SK-N-SH treated with all-trans-retinoic acid at 6 μM for 48 hours (cell line): Measurements from ENCODE around the gene LSAMP.

Source experiments
- ARNTL ChIP-seq: fragments of 450-650 bp; formaldehyde crosslinking; IDR thresholded peaks from 2 replicates; pipeline ENCODE4 v1.5.0; 2020; ENCODE audit warnings: low read depth, mild to moderate bottlenecking, moderate library complexity, borderline replicate concordance
- CREB5 ChIP-seq: fragments of 250-450 bp; sonication (Bioruptor Pico); IDR thresholded peaks from 2 replicates; pipeline ENCODE4 v1.5.1; 2020; ENCODE audit warnings: low read depth, mild to moderate bottlenecking, moderate library complexity
- CSRNP3 ChIP-seq: fragments of 250-450 bp; sonication (Bioruptor Pico); IDR thresholded peaks from 2 replicates; pipeline ENCODE4 v1.5.1; 2021; ENCODE audit warnings: mild to moderate bottlenecking, moderate library complexity
- ISL1 ChIP-seq: fragments of 250-450 bp; sonication (Bioruptor Pico); IDR thresholded peaks from 2 replicates; pipeline ENCODE4 v2.1.2; 2022; ENCODE audit warnings: mild to moderate bottlenecking, moderate library complexity
- OSR1 ChIP-seq: fragments of 250-450 bp; sonication (Bioruptor Pico); IDR thresholded peaks from 2 replicates; pipeline ENCODE4 v1.8.0; 2022; ENCODE audit warnings: moderate library complexity, mild to moderate bottlenecking, inconsistent platforms
- PATZ1 ChIP-seq: fragments of 250-450 bp; sonication (Bioruptor Pico); IDR thresholded peaks from 2 replicates; pipeline ENCODE4 v1.8.0; 2020; ENCODE audit warnings: mild to moderate bottlenecking, moderate library complexity, borderline replicate concordance
- POU6F1 ChIP-seq: fragments of 250-450 bp; sonication (Bioruptor Pico); IDR thresholded peaks from 2 replicates; pipeline ENCODE4 v1.8.0; 2021; ENCODE audit warnings: low read depth, mild to moderate bottlenecking, moderate library complexity, borderline replicate concordance
- PPARA ChIP-seq: fragments of 250-450 bp; sonication (Bioruptor Pico); IDR thresholded peaks from 2 replicates; pipeline ENCODE4 v1.5.0; 2020; ENCODE audit warnings: mild to moderate bottlenecking, borderline replicate concordance
- RARB ChIP-seq: fragments of 250-450 bp; sonication (Bioruptor Pico); IDR thresholded peaks from 2 replicates; pipeline ENCODE4 v1.8.0; 2021; ENCODE audit warnings: mild to moderate bottlenecking, moderate library complexity
- SNAI2 ChIP-seq: fragments of 250-450 bp; sonication (Bioruptor Pico); IDR thresholded peaks from 2 replicates; pipeline ENCODE4 v1.5.0; 2020; ENCODE audit warnings: mild to moderate bottlenecking, moderate library complexity
- TCF4 ChIP-seq: fragments of 250-450 bp; sonication (Bioruptor Pico); IDR thresholded peaks from 2 replicates; pipeline ENCODE4 v1.8.0; 2021; ENCODE audit warnings: mild to moderate bottlenecking, moderate library complexity, borderline replicate concordance
- TOX ChIP-seq: fragments of 250-450 bp; sonication (Bioruptor Pico); IDR thresholded peaks from 2 replicates; pipeline ENCODE4 v1.8.0; 2021; ENCODE audit warnings: mild to moderate bottlenecking, moderate library complexity, borderline replicate concordance
- ZFP3 ChIP-seq: fragments of 250-450 bp; sonication (Bioruptor Pico); IDR thresholded peaks from 2 replicates; pipeline ENCODE4 v1.5.0; 2020; ENCODE audit warnings: mild to moderate bottlenecking, moderate library complexity
- ZNF8 ChIP-seq: fragments of 450-650 bp; formaldehyde crosslinking; IDR thresholded peaks from 2 replicates; pipeline ENCODE4 v1.5.0; 2020; ENCODE audit warnings: mild to moderate bottlenecking, moderate library complexity

GRCh38 chr3:116348216-116348615 lies 97.1 kb downstream of the LSAMP start:
- TF ChIP-seq OSR1 (no peak), CREB5 (CRISPR knock-in tag) (no peak), ISL1 (no peak), RARB (no peak), PPARA (CRISPR knock-in tag) (no peak), SNAI2 (CRISPR knock-in tag) (no peak), POU6F1 (no peak), PATZ1 (CRISPR knock-in tag) (no peak), CSRNP3 (CRISPR knock-in tag) (no peak), ZNF8 (CRISPR knock-in tag) (no peak), TOX (CRISPR knock-in tag) (no peak), ZFP3 (no peak), TCF4 (CRISPR knock-in tag) (no peak), ARNTL (CRISPR knock-in tag) (no peak)
